ENCODE measurements around the gene CLDN10. TPM values are rescaled to one million over a fixed set of nuclear protein-coding genes. Genes with fewer than 3 reads are reported as not detected.

The CLDN10 gene
- polyA plus RNA-seq, 2 of the 4 experiments (the other 2 are of a cell fraction) = 0.18 to 0.96 TPM

DNA sequence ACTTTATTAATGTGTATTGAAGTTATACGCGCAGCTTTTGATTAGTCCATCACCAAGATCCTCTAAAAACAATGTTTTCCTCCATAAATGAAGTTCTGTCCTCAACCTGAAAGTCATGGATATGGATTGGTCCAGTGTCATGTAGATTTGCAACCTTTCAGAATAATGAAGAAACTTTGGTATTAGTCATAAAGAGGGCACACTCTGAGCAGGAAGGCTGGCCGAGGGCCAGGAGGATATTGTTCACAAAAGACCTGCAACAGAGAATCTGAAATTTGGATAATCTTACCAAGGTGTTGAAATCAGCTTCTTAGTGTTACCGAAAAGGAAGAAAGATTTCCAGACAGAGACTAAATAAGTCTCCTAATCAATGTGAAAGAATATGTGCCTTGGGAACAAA lies 20.7 kb downstream of the CLDN10 start:
- no peak overlapping the region for H3K4me3 ChIP-seq
- 79% methylated on average over 4 of the region's 4 CpGs for WGBS (ENCODE audit: missing lambda C conversion rate)
- CTCF ChIA-PET = interaction anchor here (1.2 to 1.5 kb wide), 2 partner anchors 9 kb away, joined by 3 read pairs; no protein-coding TSS in a partner anchor
- TF ChIP-seq NPAS2 (CRISPR knock-in tag; IDR thresholded peaks at IDR 0.05; ENCODE audit: borderline replicate concordance) = no peak
- no peak for TF ChIP-seq MAFK (IDR thresholded peaks at IDR 0.05; ENCODE audit: partially characterized antibody)
- TF ChIP-seq POLR2A (IDR thresholded peaks at IDR 0.05; ENCODE audit: low read length) = no peak
- TF ChIP-seq CBX2 (IDR thresholded peaks at IDR 0.05; ENCODE audit: borderline replicate concordance, low read depth) = no peak
- TF ChIP-seq SREBF2 (IDR thresholded peaks at IDR 0.05) = no peak
- no peak for TF ChIP-seq JUN (IDR thresholded peaks at IDR 0.05)
- no peak for TF ChIP-seq NFE2L2 (conservative IDR thresholded peaks at IDR 0.05; ENCODE audit: low read length)
- TF ChIP-seq RNF2 (IDR thresholded peaks at IDR 0.05; ENCODE audit: borderline replicate concordance, low read depth) = no peak
- no peak for TF ChIP-seq JUNB (IDR thresholded peaks at IDR 0.05)
- no peak for TF ChIP-seq PHF8 (IDR thresholded peaks at IDR 0.05; ENCODE audit: borderline replicate concordance, low read depth)
- TF ChIP-seq NR3C1 (IDR thresholded peaks at IDR 0.05) = no peak
- TF ChIP-seq FOSB (CRISPR knock-in tag; IDR thresholded peaks at IDR 0.05) = no peak
- TF ChIP-seq HOXB5 (CRISPR knock-in tag; IDR thresholded peaks at IDR 0.05) = no peak
- TF ChIP-seq EP300 (IDR thresholded peaks at IDR 0.05) = no peak
- no peak for TF ChIP-seq MAZ (IDR thresholded peaks at IDR 0.05; ENCODE audit: borderline replicate concordance, low read depth, low read length)
- TF ChIP-seq HOXA7 (CRISPR knock-in tag; IDR thresholded peaks at IDR 0.05) = no peak
- peaks cover 6% of the 10 kb centered on the region; the same call in 1 of the 3 replicates for H3K4me1 ChIP-seq
- DNase-seq (ENCODE audit: low read depth in 1 of 2, low spot score in 1 of 2) (no peak), FAIRE-seq (no peak), ATAC-seq (0 out of 6 replicates have a peak, but pooled peaks of 1 of the 2 experiments have one; percentile 43)
- POLR2A ChIA-PET = interaction anchor here (1.1 kb wide), 1 partner anchor 17 kb away, joined by 3 read pairs; no protein-coding TSS in a partner anchor
- no peaks in the 10 kb centered on the region for H3K9me3 ChIP-seq
- H3K4me2 ChIP-seq = no peak overlapping the region
- no peak overlapping the region for H3K27ac ChIP-seq

DNA sequence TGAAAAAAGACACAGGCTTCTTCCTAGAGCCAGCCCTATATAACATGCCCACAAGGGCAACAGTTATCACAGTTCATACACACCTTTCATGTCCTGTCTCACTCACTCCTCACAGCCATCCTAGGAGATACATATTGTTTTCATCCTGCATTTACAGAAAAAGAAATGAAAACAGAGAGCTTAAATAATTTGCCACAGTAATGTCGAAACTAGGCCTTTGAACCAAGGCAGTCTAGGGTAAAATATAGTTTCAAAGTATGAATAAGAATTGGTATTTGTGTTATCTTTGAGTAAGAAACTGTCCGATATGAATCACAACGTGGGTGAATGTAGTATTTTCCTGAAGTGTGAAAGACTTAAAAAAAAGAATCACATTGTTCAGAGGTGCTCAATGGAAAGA lies 26.8 kb downstream of the CLDN10 start:
- no peak for DNase-seq (ENCODE audit: low read depth in 1 of 2, low spot score in 1 of 2)
- no peak for ATAC-seq
- no peaks in the 10 kb centered on the region for H3K9me3 ChIP-seq
- H3K4me3 ChIP-seq = no peak overlapping the region
- POLR2A ChIA-PET = no interaction called here
- no peak for FAIRE-seq
- no peak for TF ChIP-seq MAFK (IDR thresholded peaks at IDR 0.05; ENCODE audit: partially characterized antibody)
- TF ChIP-seq CBX2 (IDR thresholded peaks at IDR 0.05; ENCODE audit: borderline replicate concordance, low read depth) = no peak
- TF ChIP-seq CHD2 (IDR thresholded peaks at IDR 0.05; ENCODE audit: low read length, partially characterized antibody) = no peak
- no peak for TF ChIP-seq JUNB (IDR thresholded peaks at IDR 0.05)
- no peak for TF ChIP-seq ESRRA (IDR thresholded peaks at IDR 0.05; ENCODE audit: borderline replicate concordance, low read length)
- TF ChIP-seq NFE2L2 (conservative IDR thresholded peaks at IDR 0.05; ENCODE audit: low read length) = no peak
- TF ChIP-seq MYC (IDR thresholded peaks at IDR 0.05; ENCODE audit: borderline replicate concordance, low read length) = no peak
- TF ChIP-seq POLR2AphosphoS2 (conservative IDR thresholded peaks at IDR 0.05; ENCODE audit: low read length) = no peak
- no peak for TF ChIP-seq SMC3 (IDR thresholded peaks at IDR 0.05)
- H3K4me2 ChIP-seq = no peak overlapping the region
- CTCF ChIA-PET = no interaction called here
- no peaks in the 10 kb centered on the region for H3K4me1 ChIP-seq
- WGBS (ENCODE audit: missing lambda C conversion rate) = 86% methylated on average over 3 of the region's 3 CpGs
- H3K27ac ChIP-seq = no peak overlapping the region

DNA sequence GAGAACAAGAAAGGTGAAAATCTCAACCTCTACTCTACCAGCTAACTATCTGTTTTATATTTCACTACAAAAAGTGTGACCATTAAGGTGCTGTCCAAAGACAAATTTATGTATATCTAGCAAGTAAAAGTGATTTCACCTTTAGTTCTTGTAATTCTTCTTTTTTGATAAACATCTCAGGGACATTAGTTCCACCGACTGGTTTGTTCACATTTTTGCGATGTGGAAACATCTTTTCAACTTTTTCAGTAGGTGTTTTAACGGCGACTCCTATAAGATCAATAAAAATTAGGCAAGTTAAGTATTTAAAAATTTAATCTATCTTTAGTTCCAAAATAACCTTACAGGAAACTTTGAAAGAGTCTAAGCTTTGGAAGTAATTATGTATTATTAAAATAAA lies 33.3 kb downstream of the CLDN10 start:
- Histone ChIP-seq H3K4me1 (no peaks in the 10 kb centered on the region), H3K4me3 (no peak overlapping the region), H3K4me2 (no peak overlapping the region), H3K9me3 (no peaks in the 10 kb centered on the region), H3K27ac (no peak overlapping the region)
- DNase-seq (ENCODE audit: low read depth in 1 of 2, low spot score in 1 of 2) = no peak
- no peak for FAIRE-seq
- WGBS (ENCODE audit: missing lambda C conversion rate) = 97% methylated on average over 4 of the region's 4 CpGs
- POLR2A ChIA-PET = no interaction called here
- no peak for ATAC-seq
- CTCF ChIA-PET = no interaction called here
- TF ChIP-seq NR3C1 (IDR thresholded peaks at IDR 0.05) (no peak), MAZ (IDR thresholded peaks at IDR 0.05; ENCODE audit: borderline replicate concordance, low read depth, low read length) (no peak), EP300 (IDR thresholded peaks at IDR 0.05) (no peak), GATA3 (IDR thresholded peaks at IDR 0.05; ENCODE audit: borderline replicate concordance) (no peak), JUNB (IDR thresholded peaks at IDR 0.05) (no peak)

DNA sequence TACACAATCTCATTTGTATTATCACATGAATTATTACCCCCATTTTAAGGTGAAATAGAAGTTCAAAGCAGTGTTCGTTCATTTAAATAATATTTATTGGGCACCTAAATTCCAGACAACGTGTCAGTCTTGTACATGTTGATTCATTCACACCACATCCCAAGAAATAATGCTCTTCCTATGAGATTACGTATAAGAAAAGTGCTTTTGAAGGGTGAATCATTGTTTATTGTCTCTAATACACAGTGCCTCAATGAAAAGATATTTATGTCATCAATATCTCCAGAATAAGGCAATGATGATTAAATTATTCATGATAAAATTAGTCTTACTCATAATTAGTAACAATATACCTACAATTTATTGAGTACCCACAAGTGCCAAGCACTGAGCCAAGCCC lies 35.6 kb downstream of the CLDN10 start:
- no peak for ATAC-seq
- 86% methylated on average over 3 of the region's 3 CpGs for WGBS (ENCODE audit: missing lambda C conversion rate)
- TF ChIP-seq SMC3 (IDR thresholded peaks at IDR 0.05) = no peak
- no peak for TF ChIP-seq KDM5A (IDR thresholded peaks at IDR 0.05)
- no peak for TF ChIP-seq JUNB (IDR thresholded peaks at IDR 0.05)
- TF ChIP-seq CBX2 (IDR thresholded peaks at IDR 0.05; ENCODE audit: borderline replicate concordance, low read depth) = no peak
- TF ChIP-seq CHD2 (IDR thresholded peaks at IDR 0.05; ENCODE audit: low read length, partially characterized antibody) = no peak
- no peaks in the 10 kb centered on the region for H3K4me1 ChIP-seq
- ChIA-PET CTCF (no interaction called here), POLR2A (no interaction called here)
- H3K27ac ChIP-seq = no peak overlapping the region
- no peak for DNase-seq (ENCODE audit: low read depth in 1 of 2, low spot score in 1 of 2)
- no peaks in the 10 kb centered on the region for H3K9me3 ChIP-seq
- H3K4me3 ChIP-seq = no peak overlapping the region
- H3K4me2 ChIP-seq = no peak overlapping the region
- FAIRE-seq = no peak

Measured in A549 (cell line).